Neutrophil (primary cell): ENCODE data around the gene FRY.

Source experiments
- H3K27ac ChIP-seq: fragments of 200-600 bp; sonication (generic); 2 replicates; pipeline ENCODE4 v1.5.1; 2016; ENCODE audit warnings: mild to moderate bottlenecking, moderate library complexity
- H3K27me3 ChIP-seq: fragments of 200-600 bp; sonication (generic); 2 replicates; pipeline ENCODE4 v1.6.0; 2016; ENCODE audit warnings: mild to moderate bottlenecking
- H3K36me3 ChIP-seq: fragments of 200-600 bp; sonication (generic); 2 replicates; pipeline ENCODE4 v1.5.1; 2017
- H3K4me1 ChIP-seq, 2 experiments: fragments of 200-600 bp in 1 of 2; sonication (generic) in 1 of 2; 1 replicate in 1 of 2; 2 replicates in 1 of 2; pipeline versions ENCODE4 v1.5.1 to v1.6.1; 2013 to 2016; ENCODE audit warnings: low read depth in 1 of 2, low read length in 1 of 2, mild to moderate bottlenecking in 1 of 2, moderate library complexity in 1 of 2; ENCODE audit not compliant: control insufficient read depth in 1 of 2, insufficient read depth in 1 of 2
- H3K4me3 ChIP-seq, 2 experiments: fragments of 200-600 bp in 1 of 2; sonication (generic) in 1 of 2; 1 replicate in 1 of 2; 2 replicates in 1 of 2; pipeline ENCODE4 v1.5.1; 2013 to 2016; ENCODE audit warnings: low read depth in 1 of 2, low read length in 1 of 2, mild to moderate bottlenecking in 1 of 2, moderate library complexity in 1 of 2
- H3K9me3 ChIP-seq: fragments of 200-600 bp; sonication (generic); 2 replicates; pipeline ENCODE4 v1.5.1; 2016
- TF ChIP-seq, protein P1 (sequence below): fragments of 200-600 bp; sonication (generic); IDR thresholded peaks from 2 replicates; pipeline ENCODE4 v1.5.1; 2016; ENCODE audit warnings: antibody characterized with exemption

The FRY gene

DNA sequence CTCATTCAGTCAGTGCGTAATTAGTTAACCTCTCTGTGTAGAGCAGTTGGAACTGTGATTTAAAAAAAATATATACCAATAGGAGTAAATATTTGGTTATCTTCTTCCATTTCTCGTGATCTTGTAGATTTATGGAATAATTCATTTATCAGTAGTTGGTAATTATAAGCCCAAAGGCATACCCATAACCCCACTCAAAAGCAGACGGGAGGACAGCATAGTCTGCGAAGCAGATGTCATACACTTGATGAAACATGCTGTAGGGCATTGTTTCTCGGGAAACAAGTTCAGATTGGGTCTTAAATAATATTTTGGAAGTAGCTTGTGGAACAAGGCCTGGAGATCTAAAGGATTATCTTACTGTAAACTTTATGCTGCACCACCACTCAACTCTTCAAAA lies 119.7 kb downstream of the FRY start:
- Histone ChIP-seq H3K36me3 (peaks cover 89% of the 10 kb centered on the region), H3K4me3 (no peak overlapping the region), H3K27ac (no peak overlapping the region), H3K9me3 (no peaks in the 10 kb centered on the region), H3K4me1 (no peaks in the 10 kb centered on the region), H3K27me3 (no peaks in the 10 kb centered on the region)
- TF ChIP-seq, protein P1, sequence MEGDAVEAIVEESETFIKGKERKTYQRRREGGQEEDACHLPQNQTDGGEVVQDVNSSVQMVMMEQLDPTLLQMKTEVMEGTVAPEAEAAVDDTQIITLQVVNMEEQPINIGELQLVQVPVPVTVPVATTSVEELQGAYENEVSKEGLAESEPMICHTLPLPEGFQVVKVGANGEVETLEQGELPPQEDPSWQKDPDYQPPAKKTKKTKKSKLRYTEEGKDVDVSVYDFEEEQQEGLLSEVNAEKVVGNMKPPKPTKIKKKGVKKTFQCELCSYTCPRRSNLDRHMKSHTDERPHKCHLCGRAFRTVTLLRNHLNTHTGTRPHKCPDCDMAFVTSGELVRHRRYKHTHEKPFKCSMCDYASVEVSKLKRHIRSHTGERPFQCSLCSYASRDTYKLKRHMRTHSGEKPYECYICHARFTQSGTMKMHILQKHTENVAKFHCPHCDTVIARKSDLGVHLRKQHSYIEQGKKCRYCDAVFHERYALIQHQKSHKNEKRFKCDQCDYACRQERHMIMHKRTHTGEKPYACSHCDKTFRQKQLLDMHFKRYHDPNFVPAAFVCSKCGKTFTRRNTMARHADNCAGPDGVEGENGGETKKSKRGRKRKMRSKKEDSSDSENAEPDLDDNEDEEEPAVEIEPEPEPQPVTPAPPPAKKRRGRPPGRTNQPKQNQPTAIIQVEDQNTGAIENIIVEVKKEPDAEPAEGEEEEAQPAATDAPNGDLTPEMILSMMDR, result no peak

DNA sequence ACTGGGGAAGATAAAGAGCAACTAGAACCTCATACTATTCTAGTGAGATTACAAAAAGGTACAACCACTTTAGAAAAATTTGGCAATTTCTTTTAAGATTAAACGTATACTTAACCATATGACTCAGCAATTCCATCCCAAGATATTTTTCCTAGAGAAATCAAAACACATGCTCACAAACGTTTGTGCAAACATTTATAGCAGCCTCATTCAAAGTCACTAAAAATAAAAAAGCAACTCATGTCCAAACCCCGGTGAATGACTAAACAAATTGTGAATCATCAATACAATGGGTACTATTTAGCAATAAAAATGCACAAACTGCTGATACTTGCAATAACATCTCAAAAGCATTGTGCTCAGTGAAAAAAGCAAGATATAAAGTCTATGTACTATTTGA lies 121.5 kb downstream of the FRY start:
- H3K9me3 ChIP-seq, result no peaks in the 10 kb centered on the region
- H3K27ac ChIP-seq, result no peak overlapping the region
- TF ChIP-seq, protein P1, result no peak
- H3K4me1 ChIP-seq, result no peaks in the 10 kb centered on the region
- H3K27me3 ChIP-seq, result no peaks in the 10 kb centered on the region
- H3K4me3 ChIP-seq, result no peak overlapping the region
- H3K36me3 ChIP-seq, result peaks cover 91% of the 10 kb centered on the region

DNA sequence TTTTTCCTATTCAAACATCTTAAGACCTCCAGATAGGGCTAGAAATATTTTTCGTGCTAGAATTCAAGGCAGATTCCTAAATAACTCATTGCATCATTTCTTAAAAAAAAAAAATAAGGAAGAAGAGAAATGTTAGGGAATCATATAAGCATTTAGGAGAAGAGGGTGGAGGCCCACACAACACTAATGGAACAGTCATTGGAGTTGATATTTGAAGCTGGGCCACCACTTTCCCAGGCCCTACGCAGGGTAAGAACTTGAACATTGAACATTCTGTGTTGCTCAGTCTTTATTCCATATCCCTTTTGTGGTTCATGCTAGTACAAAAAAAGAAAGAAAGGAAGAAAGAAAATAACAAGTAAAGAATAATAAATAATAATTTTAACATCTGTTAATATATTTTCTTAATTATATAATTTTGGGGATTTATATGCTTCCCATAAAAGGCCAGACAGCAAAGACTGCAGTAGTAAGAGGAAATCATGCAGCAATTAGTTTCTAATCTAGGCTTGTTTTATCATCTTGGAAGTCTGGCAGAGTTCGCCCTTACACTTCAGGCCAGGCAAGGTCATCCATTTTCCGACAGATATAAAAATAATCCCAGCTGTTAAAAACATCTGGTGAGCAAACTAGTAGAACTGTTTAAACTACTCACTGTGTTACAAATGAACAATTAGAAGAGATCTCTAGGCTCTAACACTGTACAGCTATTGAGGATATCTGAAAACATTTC lies 127.7 kb downstream of the FRY start:
- Histone ChIP-seq H3K36me3 (peaks cover 96% of the 10 kb centered on the region), H3K27ac (no peak overlapping the region), H3K4me1 (no peaks in the 10 kb centered on the region), H3K9me3 (no peaks in the 10 kb centered on the region), H3K27me3 (no peaks in the 10 kb centered on the region), H3K4me3 (no peak overlapping the region)
- TF ChIP-seq, protein P1, result no peak

DNA sequence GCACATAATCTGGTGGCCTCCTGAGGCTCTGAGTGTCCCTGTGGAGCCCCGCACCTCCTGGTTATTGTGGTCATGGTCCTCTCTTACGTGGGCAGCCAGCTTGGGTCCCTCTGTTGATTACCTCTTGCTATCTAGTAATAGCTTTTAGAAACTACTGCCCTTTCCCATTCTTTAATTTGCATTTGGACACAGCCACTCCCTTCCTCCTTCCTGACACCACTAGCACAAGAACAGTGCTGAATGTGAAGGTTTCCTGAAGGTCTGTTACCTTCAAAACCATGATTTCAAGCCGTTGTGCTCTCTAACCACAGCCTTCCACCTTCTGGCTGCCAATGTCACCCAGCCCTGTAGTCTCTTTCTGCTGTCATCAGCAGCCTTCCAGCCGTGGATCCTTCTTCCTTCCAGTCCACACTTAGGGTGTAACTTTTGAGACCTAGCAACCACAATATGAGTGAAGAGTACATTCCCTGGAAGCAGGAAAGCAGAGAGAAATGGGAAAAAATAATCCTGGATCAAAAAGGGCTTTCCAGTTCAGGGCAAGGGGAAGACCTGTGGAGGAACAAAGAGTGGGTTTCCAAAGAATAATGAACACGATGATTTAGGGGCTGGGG lies 130.9 kb downstream of the FRY start:
- Histone ChIP-seq H3K4me3 (no peak overlapping the region), H3K4me1 (no peaks in the 10 kb centered on the region), H3K27ac (no peak overlapping the region), H3K36me3 (peaks cover 96% of the 10 kb centered on the region), H3K27me3 (no peaks in the 10 kb centered on the region), H3K9me3 (no peaks in the 10 kb centered on the region)
- TF ChIP-seq, protein P1, result no peak

DNA sequence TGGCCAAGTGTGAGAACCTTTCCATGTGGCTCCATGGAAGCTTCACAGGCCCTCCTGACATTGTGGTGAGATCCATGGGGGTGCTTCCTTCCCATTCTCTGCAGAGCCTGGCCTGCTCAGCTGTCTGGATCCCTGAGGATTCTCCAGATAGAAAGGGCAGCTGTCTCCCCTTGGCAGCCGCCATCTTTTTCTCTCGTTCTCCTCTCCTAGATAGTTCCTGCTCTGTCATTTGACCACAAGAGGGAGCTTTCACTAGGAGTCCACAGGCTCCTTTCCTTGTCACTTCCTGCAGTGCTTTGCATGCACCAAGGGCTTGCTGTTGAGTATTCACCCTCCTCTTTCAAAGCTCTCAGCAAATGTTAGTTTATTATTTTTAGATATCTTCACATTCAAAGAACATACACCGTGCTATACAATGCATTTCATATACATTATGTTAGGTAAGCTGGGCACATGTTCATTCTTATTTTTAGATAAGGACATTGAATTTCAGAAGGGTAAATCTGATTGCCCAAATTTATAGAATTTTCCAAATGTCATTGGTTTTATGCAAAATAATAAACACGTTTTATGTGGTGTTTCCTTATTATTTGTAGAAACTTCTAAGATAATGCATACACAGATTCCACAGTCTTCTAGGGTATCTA lies 133.2 kb downstream of the FRY start:
- peaks cover 98% of the 10 kb centered on the region for H3K36me3 ChIP-seq
- H3K4me1 ChIP-seq, result no peaks in the 10 kb centered on the region
- H3K9me3 ChIP-seq, result no peaks in the 10 kb centered on the region
- no peak overlapping the region for H3K4me3 ChIP-seq
- H3K27ac ChIP-seq, result no peak overlapping the region
- no peaks in the 10 kb centered on the region for H3K27me3 ChIP-seq
- TF ChIP-seq, protein P1, result peak; percentile 29
